GM18517 (cell line): Measurements from ENCODE around the gene ATAD1.

Source experiments
- ATAC-seq: cut with Tn5 transposase; IDR thresholded peaks from one replicate; pipeline ENCODE4 v1.9.1; 2021; ENCODE audit warnings: mild to moderate bottlenecking, moderate library complexity; ENCODE audit not compliant: unreplicated experiment

The ATAD1 gene

DNA sequence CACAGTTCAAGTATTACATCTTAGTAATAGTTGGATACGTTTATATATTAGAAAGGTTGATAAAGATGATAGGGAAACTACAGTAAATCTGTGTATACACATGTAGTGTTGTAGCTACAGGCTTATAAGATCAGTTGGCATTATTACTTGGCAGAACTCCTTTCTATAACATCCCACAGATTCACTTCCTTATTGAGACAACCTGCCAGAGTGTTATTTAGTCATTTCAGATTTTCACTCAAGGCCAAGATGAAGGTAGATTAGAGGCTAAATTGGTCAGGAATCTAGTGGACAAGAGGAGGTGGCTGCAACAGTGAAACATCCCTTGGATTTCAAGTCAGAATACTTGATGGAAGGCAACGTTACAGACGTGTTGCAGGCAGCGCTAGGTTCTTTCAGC is 95.3 kb downstream of the ATAD1 start:
- ATAC-seq, result no peak

DNA sequence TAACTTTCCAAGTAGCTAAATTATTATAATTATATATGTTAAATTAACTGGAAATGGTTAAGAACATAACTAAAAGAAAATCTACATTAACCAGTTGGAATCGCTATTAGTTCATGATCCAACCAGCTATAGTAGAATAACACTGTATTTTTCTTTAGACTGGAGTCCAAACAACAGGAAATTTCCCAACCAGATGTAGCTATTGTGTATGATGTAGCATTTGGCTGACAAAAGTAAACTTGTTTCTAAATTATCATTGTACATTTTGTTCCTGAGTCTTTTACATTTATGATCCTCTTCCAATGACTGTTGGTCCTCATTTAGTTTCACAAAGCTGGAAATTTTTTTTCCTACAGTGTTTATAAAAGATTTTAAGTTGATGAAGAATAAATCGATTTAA is 96.2 kb downstream of the ATAD1 start:
- ATAC-seq, result no peak

GRCh38 chr10:87720665-87721064 is 97.4 kb downstream of the ATAD1 start:
- ATAC-seq, result no peak

GRCh38 chr10:87716348-87716670 is 101.7 kb downstream of the ATAD1 start:
- no peak for ATAC-seq

- no peak for ATAC-seq
These were observed 102.3 kb downstream of the ATAD1 start for GRCh38 chr10:87715552-87716347.

DNA sequence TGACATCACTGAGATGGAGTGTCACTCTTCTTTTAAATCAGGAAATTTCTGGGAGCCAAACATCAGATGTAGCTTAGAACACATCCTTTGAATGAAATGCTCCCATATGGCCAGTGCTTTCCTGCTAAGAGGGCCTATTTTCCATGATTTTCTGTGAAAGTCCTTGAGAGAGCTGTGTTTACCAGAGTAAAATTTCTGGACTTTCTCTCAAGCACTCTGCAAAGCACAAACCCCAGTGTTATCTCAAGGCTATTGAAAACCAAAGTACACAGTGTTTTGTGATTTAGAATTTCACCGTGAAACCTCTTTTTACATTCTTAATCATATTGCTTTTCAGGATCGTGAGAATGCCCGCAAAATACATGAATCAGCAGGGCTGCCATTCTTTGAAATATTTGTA is 104.3 kb downstream of the ATAD1 start:
- ATAC-seq, result no peak

GRCh38 chr10:87712913-87713616 is 105.0 kb downstream of the ATAD1 start:
- ATAC-seq, result no peak

DNA sequence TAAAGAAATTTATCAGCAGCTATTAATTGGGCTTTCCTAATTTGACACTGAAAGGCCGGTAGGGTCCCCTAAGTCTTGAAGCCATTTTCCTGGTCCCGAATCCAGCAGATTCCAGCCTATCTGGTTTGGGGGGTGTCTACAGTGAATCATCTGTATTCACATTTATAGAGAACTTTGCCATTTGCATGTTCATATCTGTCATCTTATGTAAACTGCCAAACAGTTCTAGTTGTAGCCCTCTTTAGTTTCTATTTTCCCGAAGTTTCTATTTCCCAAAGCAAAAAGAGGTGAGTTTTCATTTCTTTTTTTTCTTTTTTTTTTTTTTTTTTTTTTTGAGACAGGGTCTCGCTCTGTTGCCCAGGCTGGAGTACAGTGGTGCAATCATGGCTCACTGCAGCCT is 110.8 kb downstream of the ATAD1 start:
- no peak for ATAC-seq

DNA sequence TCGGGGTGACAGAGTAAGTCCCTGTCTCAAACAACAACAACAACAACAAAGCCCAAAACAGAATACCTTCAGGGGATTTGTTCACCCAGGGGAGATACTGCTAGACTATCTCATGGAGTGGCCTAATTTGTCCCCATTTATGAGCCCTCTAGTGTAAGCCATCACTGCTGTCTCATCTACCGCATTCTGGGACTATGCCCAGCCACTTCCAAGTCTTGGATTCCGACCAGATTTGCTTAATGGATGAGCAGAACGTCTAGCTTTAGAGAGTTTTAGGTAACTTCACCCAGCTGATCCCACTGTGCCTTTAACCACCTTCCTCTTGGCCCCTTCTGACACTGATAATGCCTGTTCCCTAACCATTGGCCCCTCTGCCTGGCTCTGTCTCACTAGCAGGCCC is 111.3 kb downstream of the ATAD1 start:
- ATAC-seq, result no peak

DNA sequence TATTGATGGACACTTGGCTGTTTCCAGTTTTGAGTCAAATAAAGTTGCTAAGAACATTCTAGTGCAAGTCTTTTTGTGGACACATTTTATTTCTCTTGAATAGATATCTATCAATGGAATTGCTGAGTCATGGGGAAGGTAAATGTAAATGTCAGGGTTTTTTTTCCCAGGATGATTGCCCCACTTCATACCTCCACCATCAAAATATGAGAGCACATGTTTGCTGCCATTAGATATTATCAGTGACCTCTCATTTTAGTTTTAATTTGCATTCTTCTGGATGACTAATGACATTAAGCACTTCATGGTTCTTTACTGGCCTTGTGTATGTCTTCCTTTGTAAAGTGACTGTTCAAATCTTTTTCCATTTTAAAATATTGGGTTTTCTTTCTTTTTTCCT is 112.7 kb downstream of the ATAD1 start:
- ATAC-seq, result no peak

GRCh38 chr10:87703771-87704170 is 114.3 kb downstream of the ATAD1 start:
- no peak for ATAC-seq

- ATAC-seq, result no peak
These were observed 115.1 kb downstream of the ATAD1 start for GRCh38 chr10:87702973-87703294.

DNA sequence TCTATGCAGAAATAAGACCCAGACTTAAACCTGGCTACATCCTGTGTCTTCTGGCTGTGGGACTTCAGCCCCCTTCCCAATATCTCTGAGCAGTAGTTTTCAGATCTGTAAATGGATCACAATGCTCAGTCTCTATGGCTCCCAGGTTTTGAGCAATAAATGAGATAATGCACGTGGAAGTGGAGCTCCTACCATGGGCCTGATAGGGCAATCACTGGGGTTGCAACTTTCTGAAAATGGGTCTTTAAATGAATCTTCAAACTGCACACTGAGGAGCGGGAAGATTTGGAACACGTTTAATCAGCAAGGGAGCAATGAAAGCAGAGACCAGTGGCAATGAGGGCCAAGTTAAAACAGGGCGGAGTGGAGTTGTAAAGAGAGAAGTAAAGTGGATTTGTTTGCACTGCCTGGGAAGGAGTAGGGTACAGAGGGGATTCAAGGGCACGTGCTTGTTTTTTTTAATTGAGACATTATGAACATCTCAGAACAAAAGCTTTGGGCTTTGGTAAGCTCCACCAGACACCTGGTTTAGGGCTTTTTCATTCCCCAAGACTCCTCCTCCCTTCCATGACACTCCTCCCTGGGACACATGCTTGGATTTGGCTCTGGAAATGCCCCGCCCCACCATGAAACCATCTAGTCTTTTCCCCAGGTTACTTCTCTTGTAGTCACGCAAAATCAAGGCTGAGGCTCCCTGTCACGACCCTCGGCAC is 115.6 kb downstream of the ATAD1 start:
- ATAC-seq, result no peak
